Prostate gland (tissue), 2 donors: ENCODE data around the gene ARHGAP25. TPM values are rescaled to one million over a fixed set of nuclear protein-coding genes. Genes with fewer than 3 reads are reported as not detected.

Experiments
- DNase-seq: peaks from one replicate; pipeline ENCODE4 v3.0.0-alpha.2; 2019; ENCODE audit warnings: low spot score
- H3K27ac ChIP-seq, 2 donors: fragments of 200-600 bp; sonication (generic); 2 replicates each; pipeline ENCODE4 v1.5.1; 2017 to 2019
- H3K27me3 ChIP-seq: fragments of 200-600 bp; sonication (generic); replicated peaks from 2 replicates; pipeline ENCODE4 v1.5.1; 2019; ENCODE audit not compliant: insufficient read depth
- H3K36me3 ChIP-seq, 2 donors: fragments of 200-600 bp; sonication (generic); 1 replicate in 1 of 2; 2 replicates in 1 of 2; pipeline versions ENCODE4 v1.5.1 to v1.8.1; 2017 to 2019
- H3K4me1 ChIP-seq: fragments of 200-600 bp; sonication (generic); replicated peaks from 2 replicates; pipeline ENCODE4 v1.5.1; 2019
- H3K4me3 ChIP-seq, 2 donors: fragments of 200-600 bp; sonication (generic); 2 replicates each; pipeline ENCODE4 v1.5.1; 2017 to 2019
- H3K9me3 ChIP-seq: fragments of 200-600 bp; sonication (generic); 2 replicates; pipeline ENCODE4 v1.5.1; 2017
- CTCF ChIP-seq, 4 experiments: fragments of 200-600 bp in 2 of 4; fragments of 450-650 bp in 2 of 4; sonication (generic) in 2 of 4; IDR thresholded peaks; 1 replicate in 3 of 4; 2 replicates in 1 of 4; pipeline ENCODE4 v1.5.1; 2016 to 2019; ENCODE audit warnings: antibody characterized with exemption in 4 of 4, mild to moderate bottlenecking in 2 of 4, moderate library complexity in 2 of 4
- POLR2A ChIP-seq: fragments of 450-650 bp; IDR thresholded peaks from one replicate; pipeline ENCODE4 v1.6.1; 2016; ENCODE audit warnings: antibody characterized with exemption, mild to moderate bottlenecking
- POLR2AphosphoS5 ChIP-seq: sonication (generic); formaldehyde crosslinking; IDR thresholded peaks from one replicate; pipeline ENCODE4 v1.6.1; 2017; ENCODE audit warnings: antibody characterized with exemption
- WGBS: methylation state at CpG from one replicate; pipeline ENCODE4 v1.1.5; 2018; 5-methylcytosine and 5-hydroxymethylcytosine counted together
- intact Hi-C: fragments of 100-400 bp; cut with DNase I; formaldehyde crosslinking; loops from one replicate; pipeline ENCODE4 v1.14.2; 2022
- total RNA-seq, 2 donors: library from RNA; depleted of rRNA; stranded (reverse); fragments of >200 nt; gene quantifications; one replicate each; pipeline ENCODE4 v1.1.0, GENCODE V29; 2016

Gene ARHGAP25
- total RNA-seq, 2 donors from 2014 or later: 5.0 to 6.2 TPM

GRCh38 chr2:68739595-68740399 is 5.2 kb downstream of the ARHGAP25 start:
- no peak for DNase-seq
- no peaks in the 10 kb centered on the region for H3K36me3 ChIP-seq
- no peak overlapping the region for H3K27ac ChIP-seq
- intact Hi-C loops: no loop called here
- H3K4me3 ChIP-seq: no peak overlapping the region
- H3K27me3 ChIP-seq: no peaks in the 10 kb centered on the region
- TF ChIP-seq POLR2AphosphoS5 (no peak), POLR2A (no peak), CTCF (IDR thresholded peaks at IDR 0.05) (no peak)
- H3K4me1 ChIP-seq: no peaks in the 10 kb centered on the region
- no peaks in the 10 kb centered on the region for H3K9me3 ChIP-seq
- 84% methylated on average over 6 of the region's 6 CpGs for WGBS

- no peak overlapping the region for H3K27ac ChIP-seq
- TF ChIP-seq CTCF (IDR thresholded peaks at IDR 0.05): no peak
- TF ChIP-seq POLR2AphosphoS5: no peak
- no peak for TF ChIP-seq POLR2A
- no peaks in the 10 kb centered on the region for H3K4me1 ChIP-seq
- DNase-seq: no peak
- H3K9me3 ChIP-seq: no peaks in the 10 kb centered on the region
- H3K36me3 ChIP-seq: no peaks in the 10 kb centered on the region
- H3K27me3 ChIP-seq: no peaks in the 10 kb centered on the region
- WGBS: 48% methylated on average over 2 of the region's 2 CpGs
- intact Hi-C loops: no loop called here
- no peak overlapping the region for H3K4me3 ChIP-seq
Observed at GRCh38 chr2:68740400-68740914, 5.8 kb downstream of the ARHGAP25 start.

- no peak for DNase-seq
- intact Hi-C loops: no loop called here
- H3K4me1 ChIP-seq: no peaks in the 10 kb centered on the region
- H3K36me3 ChIP-seq: no peaks in the 10 kb centered on the region
- H3K27me3 ChIP-seq: no peaks in the 10 kb centered on the region
- H3K9me3 ChIP-seq: no peaks in the 10 kb centered on the region
- no peak overlapping the region for H3K27ac ChIP-seq
- 81% methylated on average over 3 of the region's 3 CpGs for WGBS
- H3K4me3 ChIP-seq: no peak overlapping the region
- TF ChIP-seq POLR2AphosphoS5 (no peak), CTCF (IDR thresholded peaks at IDR 0.05) (no peak)
Observed at GRCh38 chr2:68741238-68741637, 6.6 kb downstream of the ARHGAP25 start.

GRCh38 chr2:68741805-68742306 is 7.2 kb downstream of the ARHGAP25 start:
- no peak for DNase-seq
- H3K27ac ChIP-seq: no peak overlapping the region
- intact Hi-C loops: no loop called here
- 92% methylated on average over 5 of the region's 5 CpGs for WGBS
- no peaks in the 10 kb centered on the region for H3K9me3 ChIP-seq
- H3K36me3 ChIP-seq: no peaks in the 10 kb centered on the region
- no peaks in the 10 kb centered on the region for H3K4me1 ChIP-seq
- no peak overlapping the region for H3K4me3 ChIP-seq
- no peaks in the 10 kb centered on the region for H3K27me3 ChIP-seq
- TF ChIP-seq CTCF (IDR thresholded peaks at IDR 0.05) (no peak), POLR2A (no peak), POLR2AphosphoS5 (no peak)
